GM13977 (cell line): ENCODE results near the gene STAG2.

Experiments
- DNase-seq: peaks from one replicate; pipeline ENCODE4 v3.0.0; 2012; ENCODE audit warnings: low spot score
- CTCF ChIP-seq: IDR thresholded peaks from 2 replicates; pipeline ENCODE4 v1.5.1; 2012; ENCODE audit warnings: mild to moderate bottlenecking, control low read depth; ENCODE audit not compliant: insufficient read depth; ENCODE audit errors: extremely low read depth, missing control alignments
- in situ Hi-C: fragments of 300-500 bp; cut with MboI; formaldehyde crosslinking; loops from one replicate; pipeline ENCODE4 v1.12.0; 2022; ENCODE audit warnings: low sequenced_read_pairs, low pct_unique_long_range_greater_than_20kb, mixed read lengths, inconsistent platforms; ENCODE audit not compliant: unreplicated experiment

STAG2 gene

GRCh38 chrX:123961268-123962005 is at the start of gene STAG2:
Gene STAG2, plus strand, starts transcription at chrX:123961706. Its CDS starts 60,922 bp downstream, at chrX:124022628.
- peak; percentile 55 for DNase-seq
- TF ChIP-seq CTCF = no peak
- in situ Hi-C loops = no loop called here

GRCh38 chrX:123917069-123917468 is 44.4 kb upstream of the STAG2 start:
- in situ Hi-C loops = no loop called here
- no peak for DNase-seq
- no peak for TF ChIP-seq CTCF

GRCh38 chrX:123918106-123918721 is 43.3 kb upstream of the STAG2 start:
- in situ Hi-C loops = no loop called here
- no peak for DNase-seq
- TF ChIP-seq CTCF = no peak

- DNase-seq = no peak
Observed at GRCh38 chrX:123920105-123920785, 41.3 kb upstream of the STAG2 start.

GRCh38 chrX:123923211-123923610 is 38.3 kb upstream of the STAG2 start:
- DNase-seq = no peak
- in situ Hi-C loops = no loop called here
- no peak for TF ChIP-seq CTCF

More at GRCh38 chrX:123920105-123920785, 41.3 kb upstream of the STAG2 start:
- in situ Hi-C loops = no loop called here
- TF ChIP-seq CTCF = no peak

- in situ Hi-C loops = no loop called here
- no peak for TF ChIP-seq CTCF
- no peak for DNase-seq
Observed at GRCh38 chrX:123924186-123924585, 37.3 kb upstream of the STAG2 start.
